ENCODE measurements around the gene MTCL1.

DNA sequence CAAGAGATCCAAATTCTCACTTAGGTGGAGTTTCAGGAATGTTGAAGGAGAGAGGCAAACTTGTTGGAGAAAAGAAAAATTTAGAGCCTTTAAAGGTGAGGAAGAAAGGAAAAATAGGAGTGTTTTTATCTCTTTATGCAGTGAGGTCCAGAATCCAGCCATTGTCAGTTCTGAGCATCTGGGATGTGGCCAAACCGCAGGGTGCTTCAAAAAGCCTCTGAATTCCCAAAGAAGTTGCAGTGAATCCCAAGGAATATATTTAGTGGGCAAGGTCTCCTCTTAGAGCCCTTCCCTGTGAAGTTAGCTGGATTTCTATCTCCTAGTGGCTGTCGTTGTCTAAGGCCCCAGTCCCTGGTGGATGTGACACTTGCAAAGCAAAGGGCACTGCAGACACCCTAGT is 51.2 kb downstream of the MTCL1 start:
- TF ChIP-seq, protein P1, sequence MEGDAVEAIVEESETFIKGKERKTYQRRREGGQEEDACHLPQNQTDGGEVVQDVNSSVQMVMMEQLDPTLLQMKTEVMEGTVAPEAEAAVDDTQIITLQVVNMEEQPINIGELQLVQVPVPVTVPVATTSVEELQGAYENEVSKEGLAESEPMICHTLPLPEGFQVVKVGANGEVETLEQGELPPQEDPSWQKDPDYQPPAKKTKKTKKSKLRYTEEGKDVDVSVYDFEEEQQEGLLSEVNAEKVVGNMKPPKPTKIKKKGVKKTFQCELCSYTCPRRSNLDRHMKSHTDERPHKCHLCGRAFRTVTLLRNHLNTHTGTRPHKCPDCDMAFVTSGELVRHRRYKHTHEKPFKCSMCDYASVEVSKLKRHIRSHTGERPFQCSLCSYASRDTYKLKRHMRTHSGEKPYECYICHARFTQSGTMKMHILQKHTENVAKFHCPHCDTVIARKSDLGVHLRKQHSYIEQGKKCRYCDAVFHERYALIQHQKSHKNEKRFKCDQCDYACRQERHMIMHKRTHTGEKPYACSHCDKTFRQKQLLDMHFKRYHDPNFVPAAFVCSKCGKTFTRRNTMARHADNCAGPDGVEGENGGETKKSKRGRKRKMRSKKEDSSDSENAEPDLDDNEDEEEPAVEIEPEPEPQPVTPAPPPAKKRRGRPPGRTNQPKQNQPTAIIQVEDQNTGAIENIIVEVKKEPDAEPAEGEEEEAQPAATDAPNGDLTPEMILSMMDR (IDR thresholded peaks at IDR 0.05): no peak
- TF ChIP-seq SIN3A (IDR thresholded peaks at IDR 0.05; ENCODE audit: borderline replicate concordance, insufficient read depth, low read depth, low read length): no peak
- TF ChIP-seq, protein P2, sequence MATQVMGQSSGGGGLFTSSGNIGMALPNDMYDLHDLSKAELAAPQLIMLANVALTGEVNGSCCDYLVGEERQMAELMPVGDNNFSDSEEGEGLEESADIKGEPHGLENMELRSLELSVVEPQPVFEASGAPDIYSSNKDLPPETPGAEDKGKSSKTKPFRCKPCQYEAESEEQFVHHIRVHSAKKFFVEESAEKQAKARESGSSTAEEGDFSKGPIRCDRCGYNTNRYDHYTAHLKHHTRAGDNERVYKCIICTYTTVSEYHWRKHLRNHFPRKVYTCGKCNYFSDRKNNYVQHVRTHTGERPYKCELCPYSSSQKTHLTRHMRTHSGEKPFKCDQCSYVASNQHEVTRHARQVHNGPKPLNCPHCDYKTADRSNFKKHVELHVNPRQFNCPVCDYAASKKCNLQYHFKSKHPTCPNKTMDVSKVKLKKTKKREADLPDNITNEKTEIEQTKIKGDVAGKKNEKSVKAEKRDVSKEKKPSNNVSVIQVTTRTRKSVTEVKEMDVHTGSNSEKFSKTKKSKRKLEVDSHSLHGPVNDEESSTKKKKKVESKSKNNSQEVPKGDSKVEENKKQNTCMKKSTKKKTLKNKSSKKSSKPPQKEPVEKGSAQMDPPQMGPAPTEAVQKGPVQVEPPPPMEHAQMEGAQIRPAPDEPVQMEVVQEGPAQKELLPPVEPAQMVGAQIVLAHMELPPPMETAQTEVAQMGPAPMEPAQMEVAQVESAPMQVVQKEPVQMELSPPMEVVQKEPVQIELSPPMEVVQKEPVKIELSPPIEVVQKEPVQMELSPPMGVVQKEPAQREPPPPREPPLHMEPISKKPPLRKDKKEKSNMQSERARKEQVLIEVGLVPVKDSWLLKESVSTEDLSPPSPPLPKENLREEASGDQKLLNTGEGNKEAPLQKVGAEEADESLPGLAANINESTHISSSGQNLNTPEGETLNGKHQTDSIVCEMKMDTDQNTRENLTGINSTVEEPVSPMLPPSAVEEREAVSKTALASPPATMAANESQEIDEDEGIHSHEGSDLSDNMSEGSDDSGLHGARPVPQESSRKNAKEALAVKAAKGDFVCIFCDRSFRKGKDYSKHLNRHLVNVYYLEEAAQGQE (IDR thresholded peaks at IDR 0.05; ENCODE audit: insufficient read depth in 1 of 2, low read depth in 2 of 2, low read length in 1 of 2): no peak
